ENCODE results near the gene SLC25A52.
"Not testable (repeated sequence)": the region's sequence is repeated elsewhere in the genome, so short reads cannot be mapped to it uniquely, and the experiment has no call there.

The SLC25A52 gene

DNA sequence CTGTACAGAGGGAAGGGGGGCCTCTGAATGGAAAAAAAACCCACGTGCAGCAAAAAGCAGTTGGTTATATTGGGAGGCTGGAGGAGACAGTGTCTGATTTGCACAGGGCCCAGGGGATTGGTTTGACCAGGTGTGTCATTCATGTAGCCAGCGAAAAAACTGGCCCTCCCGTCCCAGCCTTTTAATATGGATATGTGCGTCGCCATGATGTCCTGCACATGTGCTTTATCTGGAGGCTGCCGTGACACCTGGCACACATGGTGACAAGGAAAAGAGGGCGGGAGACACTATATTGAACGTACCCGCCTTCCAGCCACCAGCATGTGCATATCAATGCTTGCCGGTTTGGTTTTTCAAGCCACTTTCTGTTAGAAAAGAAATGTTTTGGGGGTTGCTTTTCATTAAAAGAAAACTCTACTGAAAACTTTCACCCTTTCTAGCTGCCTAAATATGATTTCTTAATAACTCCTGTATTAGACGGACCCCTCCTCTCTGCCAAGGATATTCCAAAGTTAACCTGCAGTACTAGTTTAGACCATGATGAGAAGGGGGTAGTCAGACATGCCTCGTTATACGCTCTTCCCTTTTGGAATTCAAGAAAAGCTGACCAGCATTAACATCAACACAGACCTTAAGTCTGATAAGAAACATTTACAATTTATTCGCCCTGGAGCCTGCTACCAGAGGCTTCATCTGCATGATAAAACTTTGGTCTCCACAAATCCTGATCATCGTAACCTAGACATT is 16.2 kb downstream of the SLC25A52 start:
- H3K27ac ChIP-seq (ENCODE audit: low read depth, low read length, poor library complexity, severe bottlenecking): no peak overlapping the region
- H3K9me2 ChIP-seq (ENCODE audit: low read depth, low read length): no peaks in the 10 kb centered on the region
- H3K4me2 ChIP-seq (ENCODE audit: low read length): no peak overlapping the region
- TF ChIP-seq EZH2 (IDR thresholded peaks at IDR 0.05; ENCODE audit: borderline replicate concordance, low read length): no peak
- TF ChIP-seq, protein P1, sequence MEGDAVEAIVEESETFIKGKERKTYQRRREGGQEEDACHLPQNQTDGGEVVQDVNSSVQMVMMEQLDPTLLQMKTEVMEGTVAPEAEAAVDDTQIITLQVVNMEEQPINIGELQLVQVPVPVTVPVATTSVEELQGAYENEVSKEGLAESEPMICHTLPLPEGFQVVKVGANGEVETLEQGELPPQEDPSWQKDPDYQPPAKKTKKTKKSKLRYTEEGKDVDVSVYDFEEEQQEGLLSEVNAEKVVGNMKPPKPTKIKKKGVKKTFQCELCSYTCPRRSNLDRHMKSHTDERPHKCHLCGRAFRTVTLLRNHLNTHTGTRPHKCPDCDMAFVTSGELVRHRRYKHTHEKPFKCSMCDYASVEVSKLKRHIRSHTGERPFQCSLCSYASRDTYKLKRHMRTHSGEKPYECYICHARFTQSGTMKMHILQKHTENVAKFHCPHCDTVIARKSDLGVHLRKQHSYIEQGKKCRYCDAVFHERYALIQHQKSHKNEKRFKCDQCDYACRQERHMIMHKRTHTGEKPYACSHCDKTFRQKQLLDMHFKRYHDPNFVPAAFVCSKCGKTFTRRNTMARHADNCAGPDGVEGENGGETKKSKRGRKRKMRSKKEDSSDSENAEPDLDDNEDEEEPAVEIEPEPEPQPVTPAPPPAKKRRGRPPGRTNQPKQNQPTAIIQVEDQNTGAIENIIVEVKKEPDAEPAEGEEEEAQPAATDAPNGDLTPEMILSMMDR (IDR thresholded peaks at IDR 0.05; ENCODE audit: low read length): no peak
- no peaks in the 10 kb centered on the region for H4K20me1 ChIP-seq (ENCODE audit: insufficient read depth, low read length)
- no peak overlapping the region for H3K9ac ChIP-seq (ENCODE audit: low read length)
- H3K36me3 ChIP-seq (ENCODE audit: insufficient read depth, low read length): no peaks in the 10 kb centered on the region
- no peaks in the 10 kb centered on the region for H3F3A ChIP-seq (ENCODE audit: insufficient read depth, low read length)
- peaks cover 9% of the 10 kb centered on the region for H3K4me1 ChIP-seq (ENCODE audit: insufficient read depth, low read length, severe bottlenecking)
- no peaks in the 10 kb centered on the region; the same call in 1 of the 2 replicates for H3K27me3 ChIP-seq (ENCODE audit: insufficient read depth, low read length)
- no peaks in the 10 kb centered on the region; the same call in 1 of the 2 replicates for H3K9me3 ChIP-seq (ENCODE audit: low read length)
- H2AFZ ChIP-seq (ENCODE audit: low read length): no peak overlapping the region
- no peaks in the 10 kb centered on the region for H3K79me2 ChIP-seq (ENCODE audit: insufficient read depth, low read length)
- no peak overlapping the region for H3K4me3 ChIP-seq (ENCODE audit: low read depth, low read length, poor library complexity, severe bottlenecking)

DNA sequence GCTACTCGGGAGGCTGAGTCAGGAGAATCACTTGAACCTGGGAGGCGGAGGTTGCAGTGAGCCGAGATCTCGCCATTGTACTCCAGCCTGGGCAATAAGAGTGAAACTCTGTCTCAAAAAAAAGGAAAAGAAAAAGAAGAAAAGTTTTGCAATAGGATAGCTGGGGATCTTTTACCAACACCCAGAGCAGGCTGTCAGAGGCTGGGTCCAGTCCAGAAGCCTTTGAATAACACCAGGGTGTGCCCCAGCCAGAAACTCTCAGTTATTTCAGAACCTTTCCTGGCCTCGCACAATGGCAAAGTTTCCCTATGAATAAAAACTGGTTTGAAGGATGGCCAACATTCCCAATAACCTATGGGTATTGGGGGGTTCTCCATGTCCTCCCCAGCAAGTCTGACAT is 17.1 kb downstream of the SLC25A52 start:
- not testable (repeated sequence) for H3K4me2 ChIP-seq (ENCODE audit: low read length); H3K4me1 ChIP-seq (ENCODE audit: insufficient read depth, low read length, severe bottlenecking); H3K9ac ChIP-seq (ENCODE audit: low read length); H3F3A ChIP-seq (ENCODE audit: insufficient read depth, low read length); H3K9me2 ChIP-seq (ENCODE audit: low read depth, low read length); H4K20me1 ChIP-seq (ENCODE audit: insufficient read depth, low read length); H3K79me2 ChIP-seq (ENCODE audit: insufficient read depth, low read length); H3K27ac ChIP-seq (ENCODE audit: low read depth, low read length, poor library complexity, severe bottlenecking); H3K27me3 ChIP-seq (ENCODE audit: insufficient read depth, low read length); H3K36me3 ChIP-seq (ENCODE audit: insufficient read depth, low read length); H2AFZ ChIP-seq (ENCODE audit: low read length); H3K9me3 ChIP-seq (ENCODE audit: low read length); H3K4me3 ChIP-seq (ENCODE audit: low read depth, low read length, poor library complexity, severe bottlenecking)

DNA sequence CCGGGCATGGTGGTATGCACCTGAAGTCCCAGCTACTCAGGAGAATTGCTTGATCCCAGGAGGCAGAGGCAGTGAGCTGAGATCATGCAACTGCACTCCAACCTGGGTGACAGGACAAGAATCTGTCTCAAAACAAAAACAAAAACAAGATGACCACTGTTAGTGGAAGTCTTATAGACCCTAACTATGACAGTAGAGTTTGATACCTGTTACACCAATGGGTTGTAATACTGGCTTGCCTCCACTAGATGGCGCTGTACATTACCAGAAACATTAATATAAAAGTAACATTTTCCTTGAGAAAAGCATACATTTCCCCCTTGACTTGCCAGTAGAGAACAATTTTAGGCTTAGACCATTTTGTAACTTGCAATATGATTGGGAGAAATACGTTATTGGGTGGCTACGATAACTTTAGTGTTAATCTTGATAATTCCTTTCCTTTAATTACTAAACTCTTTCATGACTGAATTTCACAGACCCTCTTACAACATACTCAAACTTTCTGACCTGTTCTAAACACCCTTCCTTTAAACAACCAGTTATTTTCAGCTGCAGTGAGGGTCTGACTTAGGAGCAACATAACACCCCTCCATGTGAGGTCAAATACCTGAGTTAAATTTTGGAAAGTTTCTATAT is 19.5 kb downstream of the SLC25A52 start:
- no peak overlapping the region for H3K4me3 ChIP-seq (ENCODE audit: low read depth, low read length, poor library complexity, severe bottlenecking)
- no peaks in the 10 kb centered on the region for H4K20me1 ChIP-seq (ENCODE audit: insufficient read depth, low read length)
- no peaks in the 10 kb centered on the region for H3K9me2 ChIP-seq (ENCODE audit: low read depth, low read length)
- no peaks in the 10 kb centered on the region for H3K79me2 ChIP-seq (ENCODE audit: insufficient read depth, low read length)
- H2AFZ ChIP-seq (ENCODE audit: low read length): no peak overlapping the region
- H3K4me2 ChIP-seq (ENCODE audit: low read length): no peak overlapping the region
- H3F3A ChIP-seq (ENCODE audit: insufficient read depth, low read length): no peaks in the 10 kb centered on the region
- H3K9ac ChIP-seq (ENCODE audit: low read length): no peak overlapping the region
- TF ChIP-seq, protein P1 (IDR thresholded peaks at IDR 0.05; ENCODE audit: low read length): peak; percentile 77
- no peak for TF ChIP-seq EZH2 (IDR thresholded peaks at IDR 0.05; ENCODE audit: borderline replicate concordance, low read length)
- H3K27me3 ChIP-seq (ENCODE audit: insufficient read depth, low read length): no peaks in the 10 kb centered on the region; the same call in 1 of the 2 replicates
- H3K27ac ChIP-seq (ENCODE audit: low read depth, low read length, poor library complexity, severe bottlenecking): no peak overlapping the region
- H3K4me1 ChIP-seq (ENCODE audit: insufficient read depth, low read length, severe bottlenecking): peaks cover 9% of the 10 kb centered on the region
- H3K36me3 ChIP-seq (ENCODE audit: insufficient read depth, low read length): no peaks in the 10 kb centered on the region
- H3K9me3 ChIP-seq (ENCODE audit: low read length): peaks cover 3% of the 10 kb centered on the region; the same call in 1 of the 2 replicates
